Measurements from ENCODE around the gene ENKD1. TPM values are rescaled to one million over a fixed set of nuclear protein-coding genes. Genes with fewer than 3 reads are reported as not detected.
A peak's percentile ranks its signal among the peaks of the same experiment; 100 is the strongest.

Gene ENKD1
- total RNA-seq, 6 experiments from 2014 or later = 7.4 to 10.8 (median 8.9) TPM

- no peak for TF ChIP-seq CTCF (IDR thresholded peaks at IDR 0.05)
- peaks cover 15% of the 10 kb centered on the region for H3K4me1 Mint-ChIP-seq (ENCODE audit: low read depth)
- no peak for DNase-seq
- H3K27me3 Mint-ChIP-seq (ENCODE audit: insufficient read depth) = no peaks in the 10 kb centered on the region
- no peaks in the 10 kb centered on the region for H3K36me3 Mint-ChIP-seq (ENCODE audit: low read depth)
- no peak overlapping the region for H3K4me3 Mint-ChIP-seq
- H3K9me3 Mint-ChIP-seq = no peaks in the 10 kb centered on the region
- H3K27ac Mint-ChIP-seq = no peak overlapping the region
Observed at GRCh38 chr16:67709050-67709449, 42.5 kb upstream of the ENKD1 start.

- peaks cover 15% of the 10 kb centered on the region for H3K4me1 Mint-ChIP-seq (ENCODE audit: low read depth)
- peak overlapping the region; percentile 17; the same call in 1 of the 2 replicates for H3K27ac Mint-ChIP-seq
- H3K36me3 Mint-ChIP-seq (ENCODE audit: low read depth) = no peaks in the 10 kb centered on the region
- peak; percentile 27 for DNase-seq
- H3K27me3 Mint-ChIP-seq (ENCODE audit: insufficient read depth) = no peaks in the 10 kb centered on the region
- no peaks in the 10 kb centered on the region for H3K9me3 Mint-ChIP-seq
- TF ChIP-seq CTCF (IDR thresholded peaks at IDR 0.05) = no peak
- no peak overlapping the region for H3K4me3 Mint-ChIP-seq
Observed at GRCh38 chr16:67708368-67708771, 41.8 kb upstream of the ENKD1 start.

GRCh38 chr16:67707790-67708189 lies 41.2 kb upstream of the ENKD1 start:
- no peak for DNase-seq
- no peak overlapping the region for H3K4me3 Mint-ChIP-seq
- H3K4me1 Mint-ChIP-seq (ENCODE audit: low read depth) = peaks cover 15% of the 10 kb centered on the region
- H3K27me3 Mint-ChIP-seq (ENCODE audit: insufficient read depth) = no peaks in the 10 kb centered on the region
- no peak overlapping the region for H3K27ac Mint-ChIP-seq
- H3K9me3 Mint-ChIP-seq = no peaks in the 10 kb centered on the region
- TF ChIP-seq CTCF (IDR thresholded peaks at IDR 0.05) = no peak
- H3K36me3 Mint-ChIP-seq (ENCODE audit: low read depth) = no peaks in the 10 kb centered on the region

DNA sequence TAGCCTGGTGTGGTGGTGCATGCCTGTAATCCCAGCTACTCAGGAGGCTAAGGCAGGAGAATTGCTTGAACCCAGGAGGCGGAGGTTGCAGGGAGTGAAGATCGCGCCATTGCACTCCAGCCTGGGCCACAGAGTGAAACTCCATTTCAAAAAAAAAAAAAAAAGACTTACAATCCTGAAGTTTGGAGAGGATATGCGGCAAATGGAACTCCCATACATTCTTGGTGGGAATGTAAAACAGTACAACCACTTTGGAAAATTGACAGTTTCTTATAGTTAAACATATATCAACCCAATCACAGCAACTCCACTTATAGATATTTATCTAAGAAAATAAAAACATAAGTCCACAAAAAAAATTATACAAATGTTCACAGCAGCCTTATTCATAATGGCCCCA lies 40.7 kb upstream of the ENKD1 start:
- peaks cover 15% of the 10 kb centered on the region for H3K4me1 Mint-ChIP-seq (ENCODE audit: low read depth)
- no peak overlapping the region for H3K27ac Mint-ChIP-seq
- no peak for TF ChIP-seq CTCF (IDR thresholded peaks at IDR 0.05)
- H3K4me3 Mint-ChIP-seq = no peak overlapping the region
- H3K36me3 Mint-ChIP-seq (ENCODE audit: low read depth) = no peaks in the 10 kb centered on the region
- no peaks in the 10 kb centered on the region for H3K9me3 Mint-ChIP-seq
- H3K27me3 Mint-ChIP-seq (ENCODE audit: insufficient read depth) = no peaks in the 10 kb centered on the region
- no peak for DNase-seq

DNA sequence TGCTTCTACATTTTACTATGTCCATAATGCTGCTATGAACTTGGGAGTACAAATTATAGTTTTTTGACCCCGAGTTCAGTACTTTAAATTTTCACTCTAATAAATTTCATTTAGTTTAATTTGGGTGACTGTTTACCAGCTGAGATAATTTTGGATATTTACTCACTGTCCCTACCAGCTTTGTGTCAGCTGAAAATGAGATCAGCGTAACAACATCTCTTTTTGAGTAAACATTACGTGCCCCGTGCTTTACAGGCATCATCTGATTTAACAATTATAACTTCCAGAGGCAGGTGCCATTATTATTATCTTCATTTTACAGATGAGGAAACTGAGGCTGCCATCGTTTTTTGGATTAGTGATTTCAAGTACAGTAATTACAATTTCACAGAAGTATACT lies 37.6 kb upstream of the ENKD1 start:
- DNase-seq = no peak
- TF ChIP-seq CTCF (IDR thresholded peaks at IDR 0.05) = no peak
- H3K9me3 Mint-ChIP-seq = no peaks in the 10 kb centered on the region
- peaks cover 15% of the 10 kb centered on the region for H3K4me1 Mint-ChIP-seq (ENCODE audit: low read depth)
- H3K27ac Mint-ChIP-seq = no peak overlapping the region
- H3K27me3 Mint-ChIP-seq (ENCODE audit: insufficient read depth) = no peaks in the 10 kb centered on the region
- H3K36me3 Mint-ChIP-seq (ENCODE audit: low read depth) = no peaks in the 10 kb centered on the region
- H3K4me3 Mint-ChIP-seq = no peak overlapping the region

- H3K9me3 Mint-ChIP-seq = peaks cover 4% of the 10 kb centered on the region
- H3K36me3 Mint-ChIP-seq (ENCODE audit: low read depth) = peaks cover 4% of the 10 kb centered on the region
- no peaks in the 10 kb centered on the region for H3K27me3 Mint-ChIP-seq (ENCODE audit: insufficient read depth)
- no peak overlapping the region for H3K4me3 Mint-ChIP-seq
- no peak for TF ChIP-seq CTCF (IDR thresholded peaks at IDR 0.05)
- H3K27ac Mint-ChIP-seq = no peak overlapping the region
- peaks cover 11% of the 10 kb centered on the region for H3K4me1 Mint-ChIP-seq (ENCODE audit: low read depth)
- no peak for DNase-seq
Observed at GRCh38 chr16:67703626-67704025, 37.1 kb upstream of the ENKD1 start.

Measured in HFFc6 (cell line).